AG04450 (cell line): ENCODE data around the gene LRP3. TPM values are rescaled to one million over a fixed set of nuclear protein-coding genes. Genes with fewer than 3 reads are reported as not detected.

Experiments
- CTCF ChIA-PET: fragments of 300-600, 350-600 bp; formaldehyde crosslinking; extraction: SDS; loops from one replicate; lab custom pipeline; 2022; ENCODE audit warnings: antibody characterized with exemption, inconsistent platforms; lab: Charles Lee
- POLR2A ChIA-PET: fragments of 350-600 bp; formaldehyde crosslinking; extraction: SDS; loops from one replicate; lab custom pipeline; 2021; ENCODE audit warnings: antibody characterized with exemption, inconsistent platforms; lab: Yijun Ruan, JAX
- DNase-seq: peaks from one replicate; pipeline ENCODE4 v3.0.0-alpha.2; 2011; ENCODE audit warnings: low read depth, low spot score
- H3K27ac ChIP-seq: one replicate; pipeline ENCODE4 v1.5.1; 2012; ENCODE audit warnings: low read depth, low read length, control low read depth
- H3K27me3 ChIP-seq: one replicate; pipeline ENCODE4 v1.6.0; 2012; ENCODE audit warnings: low read length; ENCODE audit not compliant: control insufficient read depth, insufficient read depth
- H3K4me3 ChIP-seq: 2 replicates; pipeline ENCODE4 v1.5.1; 2011; ENCODE audit warnings: mild to moderate bottlenecking, low read depth, low read length, control low read depth
- H3K9me3 ChIP-seq: 2 replicates; pipeline ENCODE4 v1.5.1; 2012; ENCODE audit warnings: low read length; ENCODE audit not compliant: control insufficient read depth, insufficient read depth
- polyA plus RNA-seq: library from polyadenylated mRNA; depleted of rRNA; stranded (reverse); fragments of >200 nt; gene quantifications from 2 replicates; pipeline ENCODE4 v1.2.3, GENCODE V29; 2011
- TF ChIP-seq, protein P1 (sequence below): IDR thresholded peaks from 2 replicates; pipeline ENCODE4 v1.5.1; 2011; ENCODE audit warnings: low read depth, low read length, control low read depth, inconsistent platforms

Gene LRP3
- polyA plus RNA-seq, 1 experiment = 9.5 TPM

DNA sequence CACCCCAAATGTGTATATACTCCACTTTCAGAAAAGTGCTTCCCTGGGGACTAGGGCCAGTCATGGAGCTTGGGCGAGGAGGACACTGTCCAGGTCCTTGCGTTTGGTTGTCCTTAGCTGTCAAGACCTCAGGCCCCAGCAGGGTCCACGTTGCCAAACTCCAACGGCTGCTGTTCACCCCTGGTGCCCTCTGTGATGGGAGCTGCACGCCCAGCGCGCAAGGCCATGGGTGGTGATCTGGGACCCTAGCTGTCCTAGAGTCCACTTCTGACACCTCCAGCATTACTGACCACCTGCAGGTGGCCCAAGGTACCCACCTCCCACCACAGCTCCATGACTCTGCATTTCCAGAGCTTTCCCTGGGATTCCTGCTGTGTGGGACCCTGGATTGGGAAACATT lies 4.0 kb downstream of the LRP3 start:
- TF ChIP-seq, protein P1, sequence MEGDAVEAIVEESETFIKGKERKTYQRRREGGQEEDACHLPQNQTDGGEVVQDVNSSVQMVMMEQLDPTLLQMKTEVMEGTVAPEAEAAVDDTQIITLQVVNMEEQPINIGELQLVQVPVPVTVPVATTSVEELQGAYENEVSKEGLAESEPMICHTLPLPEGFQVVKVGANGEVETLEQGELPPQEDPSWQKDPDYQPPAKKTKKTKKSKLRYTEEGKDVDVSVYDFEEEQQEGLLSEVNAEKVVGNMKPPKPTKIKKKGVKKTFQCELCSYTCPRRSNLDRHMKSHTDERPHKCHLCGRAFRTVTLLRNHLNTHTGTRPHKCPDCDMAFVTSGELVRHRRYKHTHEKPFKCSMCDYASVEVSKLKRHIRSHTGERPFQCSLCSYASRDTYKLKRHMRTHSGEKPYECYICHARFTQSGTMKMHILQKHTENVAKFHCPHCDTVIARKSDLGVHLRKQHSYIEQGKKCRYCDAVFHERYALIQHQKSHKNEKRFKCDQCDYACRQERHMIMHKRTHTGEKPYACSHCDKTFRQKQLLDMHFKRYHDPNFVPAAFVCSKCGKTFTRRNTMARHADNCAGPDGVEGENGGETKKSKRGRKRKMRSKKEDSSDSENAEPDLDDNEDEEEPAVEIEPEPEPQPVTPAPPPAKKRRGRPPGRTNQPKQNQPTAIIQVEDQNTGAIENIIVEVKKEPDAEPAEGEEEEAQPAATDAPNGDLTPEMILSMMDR = no peak
- no peaks in the 10 kb centered on the region; the same call in 1 of the 2 replicates for H3K9me3 ChIP-seq
- ChIA-PET POLR2A (interaction anchor here (0.6 kb wide), 1 partner anchor 69 kb away, joined by 5 read pairs; no protein-coding TSS in a partner anchor), CTCF (interaction anchor here (0.5 to 1.0 kb wide), 2 partner anchors 14 to 233 kb away, joined by 3 to 4 read pairs; no protein-coding TSS in a partner anchor)
- no peak overlapping the region for H3K4me3 ChIP-seq
- no peaks in the 10 kb centered on the region for H3K27me3 ChIP-seq
- DNase-seq = no peak
- H3K27ac ChIP-seq = no peak overlapping the region

DNA sequence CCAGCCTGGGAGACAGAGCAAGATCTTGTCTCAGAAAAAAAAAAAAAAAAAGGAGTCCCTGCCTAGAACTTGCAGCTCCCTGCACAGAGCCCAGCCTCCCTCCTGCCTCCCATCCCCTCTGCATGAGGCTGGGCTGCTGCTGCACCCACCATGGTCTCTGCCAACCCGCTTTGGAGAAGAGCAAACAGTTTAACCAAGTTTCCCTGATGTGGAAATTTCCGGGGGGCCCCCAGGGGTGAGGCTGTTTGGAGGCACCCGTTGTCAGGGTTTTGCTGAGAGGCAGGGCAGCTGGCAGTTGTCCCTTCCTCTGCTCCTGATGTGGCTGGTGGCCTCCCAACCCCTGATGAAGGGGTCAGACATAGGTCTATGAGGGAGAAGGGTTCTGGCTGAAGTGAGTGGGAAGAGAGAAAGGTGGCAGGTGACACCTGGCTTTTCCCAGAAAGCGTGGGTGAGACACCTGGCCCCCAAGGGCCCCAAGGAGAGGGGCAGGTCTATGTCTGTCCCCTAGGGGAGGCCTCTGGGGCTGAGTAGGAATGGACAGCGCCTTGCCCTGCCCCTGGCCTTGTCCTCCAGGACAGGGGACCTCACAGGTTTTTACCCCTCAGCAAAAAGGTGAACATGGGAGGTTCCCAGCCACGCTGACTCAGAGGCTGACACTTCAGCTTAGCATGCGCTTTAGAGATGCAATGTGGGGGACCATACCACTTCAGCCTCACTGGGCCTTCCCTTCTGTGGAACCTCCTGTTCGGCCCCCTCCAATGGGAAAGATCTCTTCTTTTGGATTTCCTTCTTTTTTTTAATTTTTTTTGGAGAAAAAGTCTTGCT lies 5.5 kb downstream of the LRP3 start:
- TF ChIP-seq, protein P1 = no peak
- Histone ChIP-seq H3K4me3 (no peak overlapping the region), H3K9me3 (no peaks in the 10 kb centered on the region; the same call in 1 of the 2 replicates), H3K27me3 (no peaks in the 10 kb centered on the region), H3K27ac (no peak overlapping the region)
- no peak for DNase-seq
- POLR2A ChIA-PET = interaction anchor here (0.7 kb wide), 1 partner anchor 23 kb away, joined by 4 read pairs; no protein-coding TSS in a partner anchor
- CTCF ChIA-PET = interaction anchor here (0.6 kb wide), 2 partner anchors 9 to 24 kb away, joined by 3 to 8 read pairs; no protein-coding TSS in a partner anchor

DNA sequence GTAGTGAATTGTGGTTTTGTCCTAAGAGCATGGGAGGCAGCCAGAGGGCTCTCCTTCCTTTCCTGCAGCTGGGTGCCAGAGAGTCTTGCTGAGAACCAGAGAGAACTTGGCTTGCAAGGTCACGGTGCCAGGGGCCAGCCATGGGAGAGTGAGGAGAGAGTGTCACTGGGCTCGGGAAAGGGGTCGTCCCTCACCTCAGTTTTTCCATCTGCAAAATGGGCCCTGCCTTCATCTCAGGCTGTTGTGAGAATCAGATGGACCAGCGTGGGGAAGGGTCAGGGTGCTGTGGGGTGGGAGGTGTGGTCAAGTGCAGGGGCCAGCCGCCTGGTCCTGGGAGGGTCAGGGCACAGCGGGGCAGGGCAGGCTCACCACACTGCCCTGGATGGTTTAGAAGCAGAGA lies 7.3 kb downstream of the LRP3 start:
- H3K27ac ChIP-seq = no peak overlapping the region
- no peaks in the 10 kb centered on the region for H3K27me3 ChIP-seq
- ChIA-PET POLR2A (no interaction called here), CTCF (no interaction called here)
- H3K4me3 ChIP-seq = no peak overlapping the region
- TF ChIP-seq, protein P1 = no peak
- no peaks in the 10 kb centered on the region; the same call in 1 of the 2 replicates for H3K9me3 ChIP-seq
- DNase-seq = no peak

DNA sequence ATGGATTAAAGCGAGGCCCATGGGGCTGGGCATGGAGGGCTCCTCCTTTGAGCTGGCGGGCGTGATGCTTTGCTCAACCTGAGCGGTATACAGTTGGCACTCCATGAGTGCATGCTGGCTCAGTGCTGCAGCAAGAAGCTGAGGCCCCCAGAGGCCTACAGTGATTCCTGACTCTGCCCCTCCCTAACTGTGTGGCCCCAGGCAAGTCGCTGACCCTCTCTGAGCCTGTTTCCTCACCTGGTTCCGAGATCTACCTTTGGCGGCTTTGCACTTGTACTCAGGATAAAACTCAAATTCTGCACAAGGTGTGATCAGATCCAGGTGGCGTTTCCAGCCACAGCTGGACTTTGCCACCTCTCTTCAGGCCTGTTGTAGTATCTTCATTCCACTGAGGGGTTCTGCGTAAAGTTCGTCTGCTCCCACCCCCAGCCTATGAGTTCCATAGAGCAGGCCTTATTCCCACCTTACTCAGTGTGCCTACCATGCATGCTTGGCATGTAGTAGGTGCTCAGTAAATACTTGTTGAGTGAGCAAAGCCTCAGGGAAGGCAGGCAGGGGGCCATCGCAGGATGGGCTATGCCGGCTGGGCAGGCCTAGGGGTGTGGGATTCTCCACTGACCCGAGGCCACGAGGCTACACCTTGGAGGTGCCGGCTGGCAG lies 7.9 kb downstream of the LRP3 start:
- Histone ChIP-seq H3K27me3 (no peaks in the 10 kb centered on the region), H3K9me3 (no peaks in the 10 kb centered on the region; the same call in 1 of the 2 replicates), H3K4me3 (no peak overlapping the region), H3K27ac (no peak overlapping the region)
- ChIA-PET POLR2A (no interaction called here), CTCF (no interaction called here)
- DNase-seq = no peak
- TF ChIP-seq, protein P1 = no peak
